ENCODE data around the gene ABHD5.

ABHD5 gene

GRCh38 chr3:43753741-43754715 is 63.3 kb downstream of the ABHD5 start:
- in situ Hi-C loops (cut with MboI; ENCODE audit: low sequenced_read_pairs) = no loop called here

DNA sequence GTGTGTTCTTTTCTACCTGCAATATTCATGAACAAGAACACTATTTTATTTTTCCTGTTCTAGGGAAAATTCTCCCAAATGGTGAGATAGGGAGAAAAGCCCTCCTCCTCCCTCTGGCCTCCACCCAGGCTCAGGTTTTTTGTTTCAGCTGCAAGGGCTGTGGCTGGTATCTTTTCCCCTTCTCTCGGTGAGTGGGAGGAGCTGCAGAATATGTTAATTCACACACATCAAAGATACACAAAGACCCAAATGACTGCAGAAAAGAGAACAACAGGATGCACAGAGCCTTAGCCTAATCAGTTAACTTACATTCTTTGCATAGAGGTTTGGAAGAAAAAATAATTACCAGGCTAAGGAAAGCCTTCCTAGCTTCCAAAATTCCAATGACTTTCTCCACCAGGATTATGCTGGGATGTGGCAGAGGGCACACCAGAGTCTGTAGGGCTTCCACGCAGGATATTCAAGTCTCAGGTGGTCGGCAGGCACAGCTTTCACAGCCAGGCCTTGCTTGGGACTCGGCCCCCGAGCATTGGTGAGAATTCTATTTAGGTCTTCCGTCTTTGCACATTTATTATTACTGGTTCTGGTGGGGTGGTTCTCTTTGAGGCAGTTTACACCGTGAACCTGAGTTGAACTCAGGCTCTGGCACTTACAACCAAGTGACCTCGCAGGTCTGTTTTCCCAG is 64.9 kb downstream of the ABHD5 start:
- in situ Hi-C loops (cut with MboI; ENCODE audit: low sequenced_read_pairs) = no loop called here

- in situ Hi-C loops (cut with MboI; ENCODE audit: low sequenced_read_pairs) = no loop called here
Observed at GRCh38 chr3:43757666-43758321, 67.1 kb downstream of the ABHD5 start.

DNA sequence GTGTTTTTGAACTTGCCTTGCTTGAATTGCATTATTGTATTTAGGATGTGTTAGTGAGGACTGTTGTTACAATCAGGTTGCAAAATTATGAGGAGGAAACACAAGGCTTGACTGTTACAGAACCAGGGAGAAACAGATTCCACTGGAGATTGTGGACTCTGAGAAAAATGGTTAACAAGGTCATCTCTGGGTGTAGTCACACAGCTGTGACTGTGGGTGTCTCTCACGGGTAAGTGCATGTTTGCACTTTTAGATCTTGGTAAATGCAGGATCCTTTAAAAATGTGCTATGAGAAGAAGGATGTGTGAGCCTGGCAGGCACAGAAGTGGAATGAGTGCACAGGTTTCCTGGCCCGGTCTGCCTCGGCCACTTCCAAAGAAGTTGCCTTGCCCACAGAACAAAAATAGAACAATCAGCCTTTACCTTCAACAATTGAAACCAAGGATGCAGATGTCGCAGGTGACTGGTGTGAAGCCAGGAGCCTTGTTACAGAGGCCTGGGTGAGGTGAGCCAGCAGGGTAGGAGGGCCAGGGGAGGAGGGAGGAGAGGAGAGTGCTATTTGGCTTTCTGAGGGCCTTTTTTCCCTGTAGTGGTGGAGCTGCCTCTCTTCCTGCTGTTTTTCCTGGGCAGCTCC is 68.0 kb downstream of the ABHD5 start:
- in situ Hi-C loops (cut with MboI; ENCODE audit: low sequenced_read_pairs) = no loop called here

- in situ Hi-C loops (cut with MboI; ENCODE audit: low sequenced_read_pairs) = no loop called here
Observed at GRCh38 chr3:43759297-43759782, 68.6 kb downstream of the ABHD5 start.

DNA sequence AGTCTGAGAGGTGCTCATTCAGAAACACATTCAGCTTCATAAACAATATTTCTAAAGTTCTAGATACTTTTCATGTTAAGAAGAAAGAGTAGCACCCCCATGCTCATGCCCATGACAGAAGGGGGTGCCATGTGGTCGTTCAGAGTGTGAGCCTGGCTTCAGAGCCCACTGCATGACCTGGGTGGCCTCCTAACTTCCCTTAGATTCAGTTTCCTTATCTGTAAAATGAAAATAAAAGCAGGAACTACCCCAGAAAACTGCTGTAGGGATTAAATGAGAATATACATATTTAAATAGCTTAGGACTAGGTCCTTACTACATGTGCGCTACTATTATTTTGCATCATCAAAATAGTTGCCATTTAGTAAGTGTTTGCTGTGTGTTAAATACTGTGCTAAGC is 69.2 kb downstream of the ABHD5 start:
- in situ Hi-C loops (cut with MboI; ENCODE audit: low sequenced_read_pairs) = no loop called here

GRCh38 chr3:43760938-43761337 is 70.2 kb downstream of the ABHD5 start:
- in situ Hi-C loops (cut with MboI; ENCODE audit: low sequenced_read_pairs) = no loop called here

DNA sequence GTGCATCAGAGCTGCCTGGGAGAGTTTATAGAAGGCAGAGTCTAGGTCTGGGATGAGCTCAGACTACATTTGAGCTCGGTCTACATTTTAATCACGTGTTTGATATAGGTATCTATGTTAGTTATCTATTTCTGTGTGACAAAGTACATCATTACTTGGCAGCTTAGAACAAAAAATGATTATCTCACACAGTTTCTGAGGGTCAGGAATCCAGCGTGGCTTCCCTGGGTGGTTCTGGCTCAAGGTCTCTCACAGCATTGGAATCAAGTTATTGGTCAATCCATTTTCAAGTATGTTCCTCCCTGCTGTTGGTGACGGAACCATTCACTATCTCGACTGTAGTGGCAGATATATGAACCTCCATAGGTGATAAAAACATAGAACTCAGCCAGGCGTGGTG is 71.7 kb downstream of the ABHD5 start:
- in situ Hi-C loops (cut with MboI; ENCODE audit: low sequenced_read_pairs) = no loop called here

GRCh38 chr3:43764056-43764455 is 73.3 kb downstream of the ABHD5 start:
- in situ Hi-C loops (cut with MboI; ENCODE audit: low sequenced_read_pairs) = no loop called here

GRCh38 chr3:43764471-43764870 is 73.7 kb downstream of the ABHD5 start:
- in situ Hi-C loops (cut with MboI; ENCODE audit: low sequenced_read_pairs) = no loop called here

GRCh38 chr3:43765521-43765971 is 74.8 kb downstream of the ABHD5 start:
- in situ Hi-C loops (cut with MboI; ENCODE audit: low sequenced_read_pairs) = no loop called here

GRCh38 chr3:43766672-43767465 is 76.1 kb downstream of the ABHD5 start:
- in situ Hi-C loops (cut with MboI; ENCODE audit: low sequenced_read_pairs) = no loop called here

DNA sequence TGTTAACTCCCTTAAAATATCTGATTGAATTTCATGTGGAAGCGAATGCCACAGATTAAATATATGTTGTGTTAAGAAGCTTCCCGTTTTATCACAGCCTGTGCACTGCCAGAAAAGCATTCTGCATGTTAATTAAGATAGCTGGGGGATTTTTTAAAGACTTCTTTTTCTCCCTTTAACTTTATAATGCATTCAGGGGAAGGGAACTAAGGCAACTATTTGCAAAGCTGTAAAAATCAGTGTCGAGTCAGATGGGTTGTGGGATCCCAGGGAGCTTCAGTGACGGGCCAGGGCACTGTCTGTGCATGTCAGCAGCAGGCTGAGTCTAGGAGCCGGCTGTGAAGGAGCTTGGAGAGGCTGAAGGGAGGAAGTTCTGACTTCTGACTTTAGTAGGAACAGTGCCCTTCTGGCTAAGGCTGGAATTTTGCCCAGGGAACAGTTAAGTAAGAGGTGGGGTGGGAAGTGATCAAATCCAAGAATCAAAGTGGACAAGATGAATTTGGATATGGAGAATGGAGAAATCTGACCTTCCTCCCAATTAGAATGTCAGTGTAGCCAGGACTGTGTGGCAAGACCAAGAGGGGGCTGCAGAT is 77.7 kb downstream of the ABHD5 start:
- in situ Hi-C loops (cut with MboI; ENCODE audit: low sequenced_read_pairs) = no loop called here

- in situ Hi-C loops (cut with MboI; ENCODE audit: low sequenced_read_pairs) = no loop called here
Observed at GRCh38 chr3:43769097-43769884, 78.6 kb downstream of the ABHD5 start.

DNA sequence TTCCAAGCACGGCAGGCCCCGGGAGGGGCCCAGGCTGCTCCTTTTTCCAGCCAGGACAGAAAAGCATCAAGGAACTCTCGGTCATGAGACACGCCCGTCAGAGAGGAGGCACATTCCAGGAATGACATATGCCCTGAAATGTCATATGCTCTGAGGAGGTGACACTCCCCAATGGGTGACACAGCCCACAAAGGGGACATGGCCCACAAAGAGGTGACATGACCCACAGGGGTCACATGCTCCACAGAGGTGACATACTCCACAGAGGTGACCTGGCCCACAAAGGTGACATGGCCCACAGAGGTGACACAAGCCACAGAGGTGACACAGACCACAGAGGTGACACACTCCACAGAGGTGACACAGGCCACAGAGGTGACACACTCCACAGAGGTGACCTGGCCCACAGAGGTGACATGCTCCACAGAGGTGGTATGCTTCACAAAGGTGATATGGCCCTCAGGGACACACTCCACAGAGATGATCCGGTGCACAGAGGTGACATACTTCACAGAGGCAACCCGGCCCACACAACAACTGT is 79.2 kb downstream of the ABHD5 start:
- in situ Hi-C loops (cut with MboI; ENCODE audit: low sequenced_read_pairs) = no loop called here

GRCh38 chr3:43770426-43771103 is 79.8 kb downstream of the ABHD5 start:
- in situ Hi-C loops (cut with MboI; ENCODE audit: low sequenced_read_pairs) = no loop called here

DNA sequence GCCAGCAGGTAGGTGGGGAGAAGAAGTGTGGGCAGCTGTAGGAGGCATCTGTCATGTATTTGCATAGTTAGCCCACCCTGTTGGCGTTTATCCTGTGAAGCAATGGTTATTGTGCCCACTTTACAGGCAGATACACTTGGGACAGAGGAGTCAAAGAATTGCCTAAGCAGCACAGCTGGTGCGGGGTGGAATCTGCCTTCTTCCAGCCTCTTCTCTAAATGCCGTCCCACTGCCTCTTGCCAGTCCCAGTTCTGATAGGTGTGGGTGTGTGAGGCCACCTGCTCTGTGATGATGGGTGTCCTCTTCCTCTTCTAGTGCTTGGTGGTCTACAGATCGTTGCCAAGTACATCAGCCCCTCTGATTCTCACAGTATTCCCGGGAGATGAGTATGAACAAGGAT is 80.9 kb downstream of the ABHD5 start:
- in situ Hi-C loops (cut with MboI; ENCODE audit: low sequenced_read_pairs) = no loop called here
